B cell (primary cell): ENCODE results near the gene LRP1. TPM values are rescaled to one million over a fixed set of nuclear protein-coding genes. Genes with fewer than 3 reads are reported as not detected.
A peak's percentile ranks its signal among the peaks of the same experiment; 100 is the strongest.

Experiments used
- ATAC-seq: fragments of 200-7000 bp; cut with Tn5 transposase; one replicate; pipeline ENCODE4 v1.10.0; 2021; ENCODE audit warnings: low read depth, mild to moderate bottlenecking, moderate number of reproducible peaks, moderate library complexity
- CTCF ChIA-PET: fragments of 350-600 bp; sonication (Branson Sonifier 250); formaldehyde crosslinking; loops from one replicate; lab custom pipeline; 2021; ENCODE audit warnings: antibody characterized with exemption, inconsistent platforms; lab: Charles Lee
- POLR2A ChIA-PET: fragments of 350-600 bp; sonication (Branson Sonifier 250); formaldehyde crosslinking; loops from one replicate; lab custom pipeline; 2021; ENCODE audit warnings: antibody characterized with exemption; lab: Charles Lee
- DNase-seq: peaks from one replicate; pipeline ENCODE4 v3.0.0; 2013
- H2AFZ ChIP-seq: 2 replicates; pipeline ENCODE4 v1.6.1; 2012; ENCODE audit warnings: mild to moderate bottlenecking, low read depth, low read length; ENCODE audit not compliant: insufficient read depth, poor library complexity, severe bottlenecking
- H3K27ac ChIP-seq, 2 donors: 1 replicate in 1 of 2; 2 replicates in 1 of 2; pipeline ENCODE4 v1.5.1; 2012 to 2013; ENCODE audit warnings: low read length in 2 of 2, mild to moderate bottlenecking in 2 of 2, moderate library complexity in 1 of 2
- H3K27me3 ChIP-seq, 4 experiments: fragments of 200-600 bp in 1 of 4; sonication (generic) in 1 of 4; replicated peaks in 1 of 4; 1 replicate in 2 of 4; 2 replicates in 2 of 4; pipeline versions ENCODE4 v1.6.1 to v1.7.0; 2013 to 2016; ENCODE audit warnings: low read length in 3 of 4, mild to moderate bottlenecking in 2 of 4, mixed read lengths in 1 of 4, moderate library complexity in 1 of 4; ENCODE audit not compliant: insufficient read depth in 4 of 4, control insufficient read depth in 3 of 4; ENCODE audit errors: control extremely low read depth in 1 of 4
- H3K36me3 ChIP-seq, 2 experiments: replicated peaks in 1 of 2; 1 replicate in 1 of 2; 2 replicates in 1 of 2; pipeline versions ENCODE4 v1.6.1 to v1.7.1; 2013; ENCODE audit warnings: low read length in 1 of 2; ENCODE audit not compliant: insufficient read depth in 2 of 2, control insufficient read depth in 1 of 2; ENCODE audit errors: control extremely low read depth in 1 of 2, extremely low read depth in 1 of 2
- H3K4me1 ChIP-seq, 2 donors: fragments of 200-600 bp in 1 of 2; sonication (generic) in 1 of 2; 1 replicate in 1 of 2; 2 replicates in 1 of 2; pipeline versions ENCODE4 v1.5.1 to v1.6.1; 2013 to 2017; ENCODE audit warnings: low read length in 2 of 2; ENCODE audit not compliant: control insufficient read depth in 2 of 2, insufficient read depth in 2 of 2
- H3K4me2 ChIP-seq: replicated peaks from 2 replicates; pipeline ENCODE3; 2012; ENCODE audit warnings: mild to moderate bottlenecking, low read depth, low read length; ENCODE audit not compliant: poor library complexity, severe bottlenecking
- H3K4me3 ChIP-seq, 5 experiments: fragments of 200-600 bp in 1 of 5; sonication (generic) in 1 of 5; 1 replicate in 3 of 5; 2 replicates in 2 of 5; pipeline versions ENCODE4 v1.5.1 to v1.7.0; 2011 to 2016; ENCODE audit warnings: low read length in 4 of 5, mild to moderate bottlenecking in 4 of 5, low read depth in 2 of 5, control low read depth in 1 of 5, moderate library complexity in 1 of 5; ENCODE audit not compliant: insufficient read depth in 1 of 5; ENCODE audit errors: control extremely low read depth in 1 of 5, extremely low read depth in 1 of 5
- H3K79me2 ChIP-seq: fragments of 200-600 bp; sonication (generic); one replicate; pipeline ENCODE4 v1.6.0; 2016; ENCODE audit warnings: low read length; ENCODE audit not compliant: control insufficient read depth, insufficient read depth
- H3K9ac ChIP-seq: fragments of 200-600 bp; sonication (generic); 2 replicates; pipeline ENCODE4 v1.6.1; 2017; ENCODE audit warnings: mild to moderate bottlenecking, low read length, moderate library complexity
- H3K9me3 ChIP-seq, 3 donors: one replicate each; pipeline versions ENCODE4 v1.6.1 to v1.7.1; 2013; ENCODE audit warnings: low read length in 2 of 3; ENCODE audit not compliant: control insufficient read depth in 2 of 3, insufficient read depth in 1 of 3; ENCODE audit errors: control extremely low read depth in 1 of 3
- H4K20me1 ChIP-seq: 2 replicates; pipeline ENCODE4 v1.6.0; 2012; ENCODE audit warnings: mild to moderate bottlenecking, low read length; ENCODE audit not compliant: insufficient read depth, control insufficient read depth, poor library complexity, severe bottlenecking
- H3K27ac Mint-ChIP-seq: one replicate; pipeline ENCODE4 v1.8.0; 2021; ENCODE audit warnings: mixed read lengths
- H3K27me3 Mint-ChIP-seq: one replicate; pipeline ENCODE4 v1.8.0; 2021; ENCODE audit warnings: mixed read lengths
- H3K4me1 Mint-ChIP-seq: one replicate; pipeline ENCODE4 v1.8.0; 2021; ENCODE audit warnings: mixed read lengths
- H3K4me3 Mint-ChIP-seq: one replicate; pipeline ENCODE4 v1.8.0; 2021; ENCODE audit warnings: mixed read lengths
- H3K9me3 Mint-ChIP-seq: one replicate; pipeline ENCODE4 v1.8.0; 2022; ENCODE audit warnings: mixed read lengths; ENCODE audit not compliant: insufficient read depth
- EZH2 ChIP-seq: IDR thresholded peaks from 2 replicates; pipeline ENCODE4 v1.6.1; 2012; ENCODE audit warnings: borderline replicate concordance, low read depth, mild to moderate bottlenecking, moderate library complexity, low read length; ENCODE audit not compliant: insufficient read depth, poor library complexity, severe bottlenecking
- WGBS: methylation state at CpG from one replicate; pipeline ENCODE4 v1.1.5; 2013; ENCODE audit warnings: missing lambda C conversion rate; ENCODE audit not compliant: insufficient coverage; 5-methylcytosine and 5-hydroxymethylcytosine counted together
- intact Hi-C: fragments of 100-400 bp; cut with micrococcal nuclease; formaldehyde crosslinking; loops from one replicate; pipeline ENCODE4 v1.10.0; 2022
- polyA plus RNA-seq: library from polyadenylated mRNA; depleted of rRNA; stranded (reverse); fragments of >200 nt; gene quantifications from 2 replicates; pipeline ENCODE4 v1.2.3, GENCODE V29; 2012
- total RNA-seq, 2 donors: library from RNA; stranded (reverse); fragments of 120-200 nt in 1 of 2; gene quantifications; 1 replicate in 1 of 2; 2 replicates in 1 of 2; pipeline versions ENCODE4 v1.2.3 to v1.2.4, GENCODE V29; 2013 to 2022
- TF ChIP-seq, protein P1 (sequence below): fragments of 200-600 bp; IDR thresholded peaks from one replicate; pipeline ENCODE4 v1.8.0; 2022; ENCODE audit warnings: antibody characterized with exemption, mild to moderate bottlenecking

LRP1 gene
- total and polyA plus RNA-seq, 2 donors (not counting 1 experiment from before 2014, with no cell fraction given), result 2.0 to 4.1 TPM

DNA sequence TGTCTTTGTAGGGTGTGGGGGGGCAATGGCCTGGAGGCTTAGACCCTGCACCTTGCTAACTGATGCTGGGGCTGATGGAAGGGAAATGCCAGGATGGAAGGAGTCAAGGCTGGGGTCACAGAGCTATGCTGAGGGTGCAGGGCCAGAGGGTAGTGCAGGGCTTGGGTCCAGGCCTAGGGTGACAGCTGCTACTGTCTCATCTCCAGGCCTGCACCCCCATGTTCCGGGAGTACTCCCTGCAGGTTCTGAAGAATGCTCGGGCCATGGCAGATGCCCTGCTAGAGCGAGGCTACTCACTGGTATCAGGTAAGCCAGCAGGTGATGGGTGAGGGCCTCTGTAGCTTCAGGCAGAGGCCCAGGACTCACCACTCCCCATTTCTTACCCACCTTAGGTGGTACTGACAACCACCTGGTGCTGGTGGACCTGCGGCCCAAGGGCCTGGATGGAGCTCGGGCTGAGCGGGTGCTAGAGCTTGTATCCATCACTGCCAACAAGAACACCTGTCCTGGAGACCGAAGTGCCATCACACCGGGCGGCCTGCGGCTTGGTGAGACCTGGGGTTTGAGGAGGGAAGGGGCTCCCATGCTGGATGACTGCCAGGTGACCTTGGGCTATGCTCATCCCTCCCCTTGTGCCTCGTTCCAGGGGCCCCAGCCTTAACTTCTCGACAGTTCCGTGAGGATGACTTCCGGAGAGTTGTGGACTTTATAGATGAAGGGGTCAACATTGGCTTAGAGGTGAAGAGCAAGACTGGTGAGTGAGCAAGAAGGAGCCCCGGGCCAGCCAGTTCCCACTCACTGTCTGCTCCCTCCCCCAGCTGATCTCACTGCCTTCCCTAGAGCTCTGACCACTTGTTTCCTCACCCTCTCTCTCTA is 105.3 kb downstream of the LRP1 start:
- peaks cover 93% of the 10 kb centered on the region for H3K4me1 Mint-ChIP-seq
- peaks cover 0 to 31% (median 12%) of the 10 kb centered on the region in 4 experiments for H3K27me3 ChIP-seq
- H3K9me3 ChIP-seq, result peaks cover 0 to 11% (median 0%) of the 10 kb centered on the region in 3 donors
- intact Hi-C loops, result loop anchor here (1.0 to 10.0 kb wide), 2 partner anchors 7 to 479 kb away; partner anchors contain the start of gene PRIM1
- 100% methylated on average over 8 of the region's 15 CpGs for WGBS
- DNase-seq (no peak), ATAC-seq (no peak)
- H2AFZ ChIP-seq, result no peak overlapping the region
- H3K79me2 ChIP-seq, result peaks cover 44% of the 10 kb centered on the region
- H3K4me3 Mint-ChIP-seq, result peak overlapping the region; percentile 88
- CTCF ChIA-PET, result interaction anchor here (12.0 to 31.1 kb wide), 3 partner anchors 5 to 18 kb away, joined by 360 to 838 read pairs (median 360); partner anchors contain the start of genes NXPH4 and SHMT2
- H4K20me1 ChIP-seq, result peaks cover 15% of the 10 kb centered on the region
- POLR2A ChIA-PET, result interaction anchor here (1.3 to 11.2 kb wide), 2 partner anchors 9 kb away, joined by 4 to 89 read pairs; no protein-coding TSS in a partner anchor
- TF ChIP-seq, protein P1, sequence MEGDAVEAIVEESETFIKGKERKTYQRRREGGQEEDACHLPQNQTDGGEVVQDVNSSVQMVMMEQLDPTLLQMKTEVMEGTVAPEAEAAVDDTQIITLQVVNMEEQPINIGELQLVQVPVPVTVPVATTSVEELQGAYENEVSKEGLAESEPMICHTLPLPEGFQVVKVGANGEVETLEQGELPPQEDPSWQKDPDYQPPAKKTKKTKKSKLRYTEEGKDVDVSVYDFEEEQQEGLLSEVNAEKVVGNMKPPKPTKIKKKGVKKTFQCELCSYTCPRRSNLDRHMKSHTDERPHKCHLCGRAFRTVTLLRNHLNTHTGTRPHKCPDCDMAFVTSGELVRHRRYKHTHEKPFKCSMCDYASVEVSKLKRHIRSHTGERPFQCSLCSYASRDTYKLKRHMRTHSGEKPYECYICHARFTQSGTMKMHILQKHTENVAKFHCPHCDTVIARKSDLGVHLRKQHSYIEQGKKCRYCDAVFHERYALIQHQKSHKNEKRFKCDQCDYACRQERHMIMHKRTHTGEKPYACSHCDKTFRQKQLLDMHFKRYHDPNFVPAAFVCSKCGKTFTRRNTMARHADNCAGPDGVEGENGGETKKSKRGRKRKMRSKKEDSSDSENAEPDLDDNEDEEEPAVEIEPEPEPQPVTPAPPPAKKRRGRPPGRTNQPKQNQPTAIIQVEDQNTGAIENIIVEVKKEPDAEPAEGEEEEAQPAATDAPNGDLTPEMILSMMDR, result no peak
- TF ChIP-seq EZH2, result no peak
- H3K36me3 ChIP-seq, result peaks cover 0 to 37% of the 10 kb centered on the region in 2 experiments
- H3K27ac ChIP-seq, result peak overlapping the region; percentile 86 to 88
- peak overlapping the region; percentile 50 for H3K9ac ChIP-seq
- peak overlapping the region; percentile 100 for H3K27ac Mint-ChIP-seq
- peak overlapping the region in 1 of 5 experiments; percentile 56 for H3K4me3 ChIP-seq
- H3K9me3 Mint-ChIP-seq, result no peaks in the 10 kb centered on the region
- peak overlapping the region; percentile 84 for H3K4me2 ChIP-seq
- H3K27me3 Mint-ChIP-seq, result peaks cover 8% of the 10 kb centered on the region
- peaks cover 72 to 85% of the 10 kb centered on the region in 2 donors for H3K4me1 ChIP-seq
